Bronchial epithelial cell (primary cell): Measurements from ENCODE around the gene SLC9A4. TPM values are rescaled to one million over a fixed set of nuclear protein-coding genes. Genes with fewer than 3 reads are reported as not detected.

Source experiments
- DNase-seq: peaks from one replicate; pipeline ENCODE4 v3.0.0-alpha.2; 2010; ENCODE audit warnings: low read depth
- FAIRE-seq: peaks from 2 replicates; lab custom pipeline; 2011; peaks lifted over from hg19 to GRCh38; lab: Jason Lieb, UNC
- H3K27me3 ChIP-seq: 2 replicates; pipeline ENCODE4 v1.5.1; 2011; ENCODE audit warnings: low read length; ENCODE audit not compliant: control insufficient read depth, insufficient read depth
- H3K36me3 ChIP-seq: 2 replicates; pipeline ENCODE4 v1.5.1; 2011; ENCODE audit warnings: low read length; ENCODE audit not compliant: control insufficient read depth, insufficient read depth
- H3K4me3 ChIP-seq: 2 replicates; pipeline ENCODE4 v1.5.1; 2011; ENCODE audit warnings: mild to moderate bottlenecking, low read depth, low read length, control low read depth
- CTCF ChIP-seq: IDR thresholded peaks from 2 replicates; pipeline ENCODE4 v1.5.1; 2011; ENCODE audit warnings: mild to moderate bottlenecking, moderate library complexity, low read length, control low read depth, inconsistent platforms; ENCODE audit not compliant: insufficient read depth, severe bottlenecking
- total RNA-seq: library from RNA; depleted of rRNA; stranded (reverse); fragments of >200 nt; gene quantifications from 2 replicates; pipeline ENCODE4 v1.2.1, GENCODE V29; 2014

SLC9A4 gene
- total RNA-seq, 1 donor from 2014 or later, result under 0.01 TPM

DNA sequence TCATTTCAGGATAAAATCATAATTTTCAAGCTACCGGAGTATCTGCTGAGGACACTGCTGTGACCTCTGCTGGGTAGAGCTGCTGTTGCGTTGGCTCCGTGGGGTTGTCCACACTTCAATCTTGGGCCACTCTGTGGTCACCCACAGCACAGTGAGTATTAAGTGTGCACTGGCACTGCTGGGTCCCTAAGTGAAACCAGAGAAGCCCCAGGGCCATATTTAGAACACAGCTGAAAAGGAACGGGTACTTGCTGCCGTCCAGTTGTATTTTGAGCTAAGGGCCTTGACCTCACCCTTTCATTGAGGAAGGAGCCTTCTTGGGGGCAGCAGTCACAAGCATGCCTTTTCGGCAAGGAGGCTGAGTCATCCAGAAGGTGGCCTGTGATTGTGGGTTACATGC lies 10.1 kb downstream of the SLC9A4 start:
- Histone ChIP-seq H3K27me3 (no peaks in the 10 kb centered on the region), H3K4me3 (no peak overlapping the region), H3K36me3 (no peaks in the 10 kb centered on the region)
- FAIRE-seq, result no peak
- TF ChIP-seq CTCF, result no peak
- DNase-seq, result no peak

GRCh38 chr2:102484310-102485061 lies 11.5 kb downstream of the SLC9A4 start:
- no peak overlapping the region for H3K4me3 ChIP-seq
- FAIRE-seq (no peak), DNase-seq (no peak)
- H3K36me3 ChIP-seq, result no peaks in the 10 kb centered on the region
- no peaks in the 10 kb centered on the region for H3K27me3 ChIP-seq
- TF ChIP-seq CTCF, result no peak

DNA sequence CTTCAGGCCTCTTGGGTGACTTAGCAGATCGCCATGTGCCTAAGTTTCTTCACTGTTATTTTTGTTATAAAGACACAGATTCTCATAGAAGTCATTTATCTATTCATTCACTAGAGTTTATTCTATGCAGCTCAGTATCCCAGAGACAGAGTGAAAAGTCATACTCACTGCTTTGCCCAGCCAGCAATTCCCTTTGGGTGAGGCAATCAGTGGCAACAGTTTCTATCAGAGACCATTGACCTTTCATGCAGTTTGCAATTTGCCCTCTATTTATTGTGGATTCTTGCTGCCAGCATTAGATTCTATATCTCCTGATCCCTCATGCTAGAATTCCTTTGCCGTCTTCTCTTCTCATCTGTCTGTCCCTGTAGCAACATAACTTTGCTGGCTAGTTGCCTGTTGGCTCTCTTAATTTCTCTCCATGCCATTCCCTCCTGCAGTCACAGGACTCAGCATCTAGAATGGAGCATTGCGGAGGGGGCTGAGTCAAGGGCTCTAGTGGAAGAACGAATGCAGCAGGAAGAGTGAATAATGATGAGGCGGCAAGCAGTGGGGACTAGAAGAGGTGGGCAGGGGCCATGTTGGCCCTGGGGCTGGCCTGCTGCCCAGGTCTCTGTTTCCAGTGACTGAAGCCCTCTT lies 12.2 kb downstream of the SLC9A4 start:
- TF ChIP-seq CTCF, result no peak
- no peaks in the 10 kb centered on the region for H3K36me3 ChIP-seq
- H3K27me3 ChIP-seq, result no peaks in the 10 kb centered on the region
- FAIRE-seq (no peak), DNase-seq (no peak)
- no peak overlapping the region for H3K4me3 ChIP-seq

GRCh38 chr2:102486941-102487702 lies 14.1 kb downstream of the SLC9A4 start:
- no peak for TF ChIP-seq CTCF
- no peak overlapping the region for H3K4me3 ChIP-seq
- H3K27me3 ChIP-seq, result no peaks in the 10 kb centered on the region
- FAIRE-seq (peak; percentile 50), DNase-seq (peak; percentile 70)
- H3K36me3 ChIP-seq, result no peaks in the 10 kb centered on the region

- Histone ChIP-seq H3K27me3 (no peaks in the 10 kb centered on the region), H3K36me3 (no peaks in the 10 kb centered on the region), H3K4me3 (no peak overlapping the region)
- no peak for TF ChIP-seq CTCF
- FAIRE-seq (peak; percentile 47), DNase-seq (peak; percentile 97)
Measured at GRCh38 chr2:102487761-102488462, 14.9 kb downstream of the SLC9A4 start.
